Skeletal muscle satellite cell (primary cell): ENCODE data around the gene DMRTA1.
"Not testable (repeated sequence)": the region's sequence is repeated elsewhere in the genome, so short reads cannot be mapped to it uniquely, and the experiment has no call there.

ENCODE experiments used
- H3K27me3 ChIP-seq: 2 replicates; pipeline ENCODE4 v1.7.0; 2013; ENCODE audit warnings: low read length; ENCODE audit not compliant: control insufficient read depth, insufficient read depth
- H3K36me3 ChIP-seq: 2 replicates; pipeline ENCODE4 v1.7.0; 2013; ENCODE audit warnings: mild to moderate bottlenecking, control low read depth, low read length; ENCODE audit not compliant: insufficient read depth
- H3K4me1 ChIP-seq: 2 replicates; pipeline ENCODE4 v1.7.0; 2013; ENCODE audit warnings: low read length; ENCODE audit not compliant: control insufficient read depth, insufficient read depth
- H3K4me2 ChIP-seq: 2 replicates; pipeline ENCODE4 v1.7.0; 2013; ENCODE audit warnings: mild to moderate bottlenecking, low read length
- H3K4me3 ChIP-seq: 2 replicates; pipeline ENCODE4 v1.7.0; 2013; ENCODE audit warnings: low read length
- H3K9ac ChIP-seq: 2 replicates; pipeline ENCODE4 v1.7.0; 2013; ENCODE audit warnings: mild to moderate bottlenecking, low read depth, low read length, moderate library complexity
- H3K9me3 ChIP-seq: replicated peaks from 2 replicates; pipeline ENCODE4 v1.7.0; 2013; ENCODE audit warnings: mild to moderate bottlenecking, control low read depth, low read length

Gene DMRTA1

DNA sequence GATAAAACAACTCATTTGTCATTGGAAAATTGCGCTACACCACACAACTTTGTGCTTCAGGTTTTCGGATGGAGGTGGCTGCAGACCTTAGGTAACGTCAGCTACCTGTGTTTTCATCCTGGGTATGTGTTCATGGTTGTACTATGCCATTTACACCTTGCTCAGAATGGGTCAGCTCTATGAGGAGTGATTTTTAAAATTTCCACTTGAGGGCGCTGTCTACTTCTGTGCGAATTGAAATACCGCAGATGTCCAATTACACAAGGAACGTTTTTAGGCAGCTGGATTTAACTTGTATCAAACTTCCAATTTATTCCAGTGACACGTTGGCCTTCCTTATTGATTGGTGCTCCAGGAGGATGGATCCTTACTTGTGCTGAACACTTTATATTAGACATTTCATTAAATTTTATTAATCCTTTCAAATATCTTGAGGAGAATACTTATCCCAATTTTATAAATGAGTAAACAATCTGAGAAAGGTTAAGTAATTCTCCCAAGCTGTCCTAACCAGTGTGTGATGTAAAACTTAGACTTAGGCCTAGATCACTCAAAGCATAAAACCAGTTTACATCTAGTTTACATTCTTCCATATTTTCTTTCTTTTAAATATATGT, 23.4 kb downstream of the DMRTA1 start:
- H3K9me3 ChIP-seq: no peaks in the 10 kb centered on the region
- H3K9ac ChIP-seq: no peak overlapping the region
- H3K36me3 ChIP-seq: no peaks in the 10 kb centered on the region
- no peaks in the 10 kb centered on the region for H3K4me1 ChIP-seq
- H3K4me3 ChIP-seq: no peak overlapping the region
- H3K27me3 ChIP-seq: peaks cover 5% of the 10 kb centered on the region
- H3K4me2 ChIP-seq: no peak overlapping the region

DNA sequence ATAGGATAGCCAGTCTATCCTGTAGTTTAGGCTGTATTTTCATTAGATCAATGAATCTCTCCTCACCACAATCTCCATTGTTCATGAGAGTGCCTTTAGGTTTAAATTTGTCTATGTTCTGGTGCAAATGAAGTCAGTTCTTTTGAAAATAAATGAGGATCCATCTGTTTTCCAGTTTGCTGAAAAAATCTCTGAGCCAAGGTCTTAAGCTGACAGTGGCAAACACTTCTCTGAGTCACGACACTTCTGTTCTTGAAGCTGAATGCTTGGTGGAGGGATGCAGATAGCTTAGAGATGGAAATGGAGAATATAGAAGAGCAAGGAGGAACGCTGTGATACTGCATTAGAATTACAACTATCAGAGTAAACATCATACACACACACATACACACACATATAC, 34.9 kb downstream of the DMRTA1 start:
- H3K9ac ChIP-seq: no peak overlapping the region
- no peak overlapping the region for H3K4me2 ChIP-seq
- H3K4me3 ChIP-seq: no peak overlapping the region
- no peaks in the 10 kb centered on the region for H3K4me1 ChIP-seq
- no peaks in the 10 kb centered on the region for H3K36me3 ChIP-seq
- no peaks in the 10 kb centered on the region for H3K9me3 ChIP-seq
- no peaks in the 10 kb centered on the region for H3K27me3 ChIP-seq

DNA sequence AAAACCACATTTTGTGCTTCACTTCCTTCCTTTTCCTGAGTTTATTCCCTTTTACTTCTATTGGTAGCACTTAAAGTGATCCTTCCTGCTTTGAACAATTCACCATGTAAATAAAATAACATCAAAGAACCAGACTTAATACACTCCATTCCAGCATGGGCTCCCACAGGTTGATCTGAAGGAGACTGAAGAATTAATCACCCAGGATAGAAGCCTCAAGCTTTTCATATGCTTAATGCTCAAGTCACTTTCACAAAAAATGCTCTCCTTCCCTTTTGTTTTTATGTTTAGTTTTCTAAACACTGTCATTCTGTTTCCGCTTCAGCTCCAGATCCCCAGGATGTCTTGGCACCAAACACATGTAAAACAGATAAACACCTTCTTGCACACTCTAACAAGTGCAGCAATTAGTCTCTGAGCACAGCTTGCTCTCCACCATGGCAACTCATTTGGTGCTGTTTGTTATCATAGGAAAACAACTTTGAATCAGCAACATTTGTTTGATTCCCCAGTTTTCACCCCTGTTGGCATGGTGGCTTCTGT, 37.0 kb downstream of the DMRTA1 start:
- Histone ChIP-seq H3K4me2 (no peak overlapping the region), H3K4me3 (no peak overlapping the region), H3K4me1 (no peaks in the 10 kb centered on the region), H3K9ac (no peak overlapping the region), H3K36me3 (no peaks in the 10 kb centered on the region), H3K9me3 (no peaks in the 10 kb centered on the region), H3K27me3 (no peaks in the 10 kb centered on the region)

DNA sequence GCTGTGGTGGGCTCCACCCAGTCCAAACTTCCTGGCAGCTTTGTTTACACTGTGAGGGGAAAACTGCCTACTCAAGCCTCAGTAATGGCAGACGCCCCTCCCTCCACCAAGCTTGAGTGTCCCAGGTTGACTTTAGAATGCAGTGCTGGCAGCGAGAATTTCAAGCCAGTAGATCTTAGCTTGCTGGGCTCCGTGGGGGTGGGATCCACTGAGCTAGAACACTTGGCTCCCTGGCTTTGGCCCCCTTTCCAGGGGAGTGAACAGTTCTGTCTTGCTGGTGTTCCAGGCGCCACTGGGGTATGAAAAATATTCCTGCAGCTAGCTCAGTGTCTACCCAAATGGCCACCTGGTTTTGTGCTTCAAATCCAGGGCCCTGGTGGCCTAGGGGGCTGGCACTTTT, 49.6 kb downstream of the DMRTA1 start:
- H3K36me3 ChIP-seq, H3K4me2 ChIP-seq, H3K4me1 ChIP-seq, H3K9me3 ChIP-seq, H3K4me3 ChIP-seq, H3K27me3 ChIP-seq, H3K9ac ChIP-seq: not testable (repeated sequence)
